GM04503 (cell line): ENCODE measurements around the gene ZNF419.

Experiments
- DNase-seq: peaks from one replicate; pipeline ENCODE4 v3.0.0-alpha.2; 2012; ENCODE audit warnings: low read depth

ZNF419 gene

GRCh38 chr19:57537953-57538547, 50.5 kb downstream of the ZNF419 start:
- DNase-seq, result no peak
